Activated T-helper 17 cell treated with anti-CD3 and anti-CD28 coated beads, Interleukin-2, amount 50 U/mL, for 72 hours (primary cell): ENCODE measurements around the gene PSMD1. TPM values are rescaled to one million over a fixed set of nuclear protein-coding genes. Genes with fewer than 3 reads are reported as not detected.

Experiments
- ATAC-seq: fragments of 150-1000 bp; cut with Tn5 transposase; replicated peaks from 2 replicates; pipeline ENCODE4 v1.10.0; 2021; ENCODE audit warnings: mild to moderate bottlenecking, moderate library complexity
- H3K27ac Mint-ChIP-seq: one replicate; pipeline ENCODE4 v1.8.0; 2022; ENCODE audit warnings: mixed read lengths
- H3K27me3 Mint-ChIP-seq: one replicate; pipeline ENCODE4 v1.8.0; 2022; ENCODE audit warnings: mixed read lengths
- H3K36me3 Mint-ChIP-seq: one replicate; pipeline ENCODE4 v1.8.0; 2022; ENCODE audit warnings: low read depth, mild to moderate bottlenecking, mixed read lengths
- H3K4me1 Mint-ChIP-seq: one replicate; pipeline ENCODE4 v1.8.0; 2022; ENCODE audit warnings: mixed read lengths
- H3K4me3 Mint-ChIP-seq: one replicate; pipeline ENCODE4 v1.8.0; 2022; ENCODE audit warnings: mild to moderate bottlenecking, mixed read lengths
- H3K9me3 Mint-ChIP-seq: one replicate; pipeline ENCODE4 v1.8.0; 2022; ENCODE audit warnings: mixed read lengths
- total RNA-seq, 2 donors: library from RNA; stranded (reverse); gene quantifications; one replicate each; pipeline ENCODE4 v1.2.3, GENCODE V29; 2022

The PSMD1 gene
- total RNA-seq, 2 donors from 2014 or later, result 70.2 to 154 TPM

DNA sequence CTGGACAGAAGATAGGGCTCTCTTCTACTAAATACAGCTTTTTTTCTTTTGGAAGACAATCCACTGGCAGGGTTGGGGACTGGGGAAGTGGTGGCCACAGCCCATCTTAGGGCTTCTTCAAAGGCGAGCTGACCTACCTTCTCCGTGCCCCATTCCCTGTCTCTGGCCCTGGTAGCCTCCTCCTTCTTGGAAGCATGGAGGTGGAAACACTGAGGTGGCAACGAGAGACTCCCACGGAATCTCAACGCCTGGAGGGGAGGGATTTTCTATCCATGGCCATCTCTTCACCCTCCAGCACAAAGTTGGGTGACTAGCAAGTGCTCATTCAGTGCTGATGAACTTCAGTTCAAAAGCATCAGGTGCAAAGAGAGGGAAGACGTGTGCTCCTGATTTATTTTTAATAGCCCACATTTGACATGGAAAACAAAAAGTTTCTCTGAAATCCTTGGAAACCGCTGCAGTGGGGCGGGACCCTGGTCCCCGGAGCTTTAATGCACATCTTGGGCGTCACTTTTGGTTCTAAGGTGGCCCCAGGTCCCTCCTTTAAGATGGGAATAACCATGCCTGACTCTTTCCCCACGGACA, 141.1 kb downstream of the PSMD1 start:
- peaks cover 13% of the 10 kb centered on the region for H3K27me3 Mint-ChIP-seq
- ATAC-seq, result no peak
- no peak overlapping the region for H3K27ac Mint-ChIP-seq
- H3K4me1 Mint-ChIP-seq, result no peaks in the 10 kb centered on the region
- H3K36me3 Mint-ChIP-seq, result no peaks in the 10 kb centered on the region
- no peaks in the 10 kb centered on the region for H3K9me3 Mint-ChIP-seq
- H3K4me3 Mint-ChIP-seq, result peak overlapping the region; percentile 85

DNA sequence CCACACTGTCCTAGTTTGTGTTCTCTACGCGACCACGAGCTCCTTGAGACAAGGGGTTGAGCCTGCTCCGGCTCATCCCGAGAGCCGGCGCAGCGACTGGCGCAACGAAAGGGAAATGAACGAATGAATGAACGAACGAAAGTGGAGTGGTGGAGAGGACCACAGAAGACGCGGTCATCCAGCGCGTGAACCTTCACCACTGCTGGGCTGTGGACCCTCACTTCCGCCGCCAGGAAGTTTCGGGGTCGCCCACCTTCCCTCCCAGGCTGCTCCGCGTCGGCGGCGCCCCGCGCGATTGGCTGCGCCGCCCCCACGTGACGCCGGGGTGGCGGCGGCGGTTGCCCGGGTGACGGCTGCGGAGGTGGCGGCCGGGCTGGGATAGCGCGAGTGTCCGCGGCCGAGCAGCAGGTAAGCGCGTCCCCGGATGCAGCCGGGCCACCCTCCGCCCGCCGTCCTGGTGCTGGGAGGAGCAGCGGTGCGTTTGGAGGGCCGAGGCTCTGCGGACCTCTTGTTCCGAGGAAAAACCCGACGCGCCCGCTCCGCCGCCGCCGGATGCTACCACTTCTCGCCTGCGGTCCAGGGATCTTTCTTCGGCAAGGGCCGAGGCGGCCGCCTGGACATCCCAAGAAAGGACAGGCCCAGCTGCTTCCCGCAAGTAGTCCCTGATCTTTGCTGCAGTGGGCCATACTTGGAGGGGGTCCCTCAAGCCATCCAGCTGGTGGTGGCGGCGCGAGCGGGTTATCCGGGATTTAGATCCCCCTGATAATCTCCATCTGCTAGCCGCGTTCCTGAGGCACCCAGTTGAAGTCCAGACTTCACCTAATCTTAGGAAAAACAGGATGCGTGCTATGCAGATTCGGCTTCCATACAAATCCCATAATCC, 141.9 kb downstream of the PSMD1 start, which contains the start of gene ARMC9:
ARMC9 (plus strand) TSS at position 341 of the 883 bp plus-strand sequence. CDS start 7,608 bp downstream, outside the sequence.
- Mint-ChIP-seq H3K4me3 (peak within 1 kb of the TSS; percentile 85), H3K27me3 (peaks cover 13% of the 10 kb centered on the region), H3K36me3 (no peaks in the 10 kb centered on the region), H3K9me3 (no peaks in the 10 kb centered on the region), H3K4me1 (no peaks in the 10 kb centered on the region), H3K27ac (peak within 1 kb of the TSS; percentile 85)
- peak; percentile 96 for ATAC-seq

DNA sequence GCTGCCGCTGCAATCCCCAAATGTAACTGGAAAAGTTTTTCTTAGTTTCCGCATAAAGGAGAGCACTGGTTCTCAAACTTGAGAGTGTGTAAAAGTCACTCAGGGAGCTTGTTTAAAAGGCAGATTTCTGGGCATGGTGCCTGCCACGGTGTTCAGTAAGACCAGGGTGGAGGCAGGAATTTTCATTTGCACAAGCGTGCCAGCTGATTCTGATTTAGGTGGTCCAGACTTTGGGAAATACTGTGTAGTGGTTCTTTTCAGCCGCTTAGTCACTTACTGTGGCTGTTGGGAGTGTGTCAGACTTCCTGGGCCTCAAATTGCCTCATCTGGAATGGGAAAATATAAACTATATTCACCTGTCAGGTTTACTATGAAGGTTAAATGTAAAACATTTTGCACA, 142.6 kb downstream of the PSMD1 start:
- H3K9me3 Mint-ChIP-seq, result no peaks in the 10 kb centered on the region
- no peaks in the 10 kb centered on the region for H3K4me1 Mint-ChIP-seq
- H3K27me3 Mint-ChIP-seq, result peaks cover 13% of the 10 kb centered on the region
- H3K27ac Mint-ChIP-seq, result peak overlapping the region; percentile 85
- ATAC-seq, result no peak
- peak overlapping the region; percentile 85 for H3K4me3 Mint-ChIP-seq
- no peaks in the 10 kb centered on the region for H3K36me3 Mint-ChIP-seq

DNA sequence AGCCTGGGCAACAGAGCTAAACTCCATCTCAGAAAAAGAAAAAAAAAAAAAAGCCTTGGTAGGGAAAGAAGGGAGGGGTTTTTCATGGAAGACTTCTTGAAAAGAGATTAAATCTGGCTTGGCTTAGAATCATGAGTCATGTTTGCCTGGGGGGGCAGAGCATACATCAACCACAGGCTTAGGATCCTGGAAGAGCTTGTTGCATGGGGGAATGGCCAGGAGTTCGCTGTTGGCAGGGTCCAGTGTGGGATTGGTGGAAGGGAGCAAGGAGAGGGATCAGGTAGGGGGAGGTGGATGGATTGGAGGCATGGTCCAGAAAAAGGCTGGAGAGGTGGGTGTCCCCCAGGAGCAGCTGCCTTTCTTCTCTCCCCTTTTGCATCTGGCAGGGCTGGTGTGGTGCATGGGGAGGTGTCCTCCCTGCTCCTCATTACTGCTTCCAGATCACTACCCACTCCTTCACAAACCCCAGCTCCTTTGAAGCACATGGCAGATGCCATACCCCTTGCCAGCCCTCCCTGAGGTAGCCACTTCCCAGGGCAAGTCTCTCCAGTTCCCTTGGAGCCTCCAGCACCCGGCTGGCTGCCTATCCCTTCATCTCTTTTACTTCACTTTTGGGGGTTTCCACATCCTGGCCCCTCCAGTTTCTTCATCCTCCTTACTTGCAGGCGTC, 144.3 kb downstream of the PSMD1 start:
- H3K36me3 Mint-ChIP-seq, result no peaks in the 10 kb centered on the region

DNA sequence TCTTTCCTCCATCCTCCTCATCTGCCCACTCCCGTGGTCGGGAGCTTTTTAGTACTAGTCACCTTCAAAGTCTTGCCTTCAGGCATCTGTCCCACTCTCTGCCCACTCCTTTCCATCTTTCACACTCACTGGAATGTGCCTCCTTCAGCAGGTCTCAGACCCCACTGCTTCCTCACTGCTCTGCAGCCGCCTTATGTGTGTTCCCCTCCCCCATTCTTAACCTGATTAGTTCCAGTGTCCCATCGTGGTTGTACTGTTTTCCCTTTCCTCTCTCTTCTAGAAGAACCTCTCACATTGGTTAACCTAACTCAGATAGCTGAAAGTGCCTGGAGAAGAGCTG, 144.8 kb downstream of the PSMD1 start:
- H3K4me1 Mint-ChIP-seq, result no peaks in the 10 kb centered on the region
- no peak for ATAC-seq
- no peak overlapping the region for H3K4me3 Mint-ChIP-seq
- peaks cover 5% of the 10 kb centered on the region for H3K27me3 Mint-ChIP-seq
- no peaks in the 10 kb centered on the region for H3K9me3 Mint-ChIP-seq
- H3K27ac Mint-ChIP-seq, result no peak overlapping the region
- H3K36me3 Mint-ChIP-seq, result no peaks in the 10 kb centered on the region

More for the DNA sequence above, 144.3 kb downstream of the PSMD1 start:
- H3K27ac Mint-ChIP-seq, result no peak overlapping the region
- H3K9me3 Mint-ChIP-seq, result no peaks in the 10 kb centered on the region
- no peaks in the 10 kb centered on the region for H3K4me1 Mint-ChIP-seq
- H3K27me3 Mint-ChIP-seq, result peaks cover 9% of the 10 kb centered on the region
- no peak overlapping the region for H3K4me3 Mint-ChIP-seq
- no peak for ATAC-seq

DNA sequence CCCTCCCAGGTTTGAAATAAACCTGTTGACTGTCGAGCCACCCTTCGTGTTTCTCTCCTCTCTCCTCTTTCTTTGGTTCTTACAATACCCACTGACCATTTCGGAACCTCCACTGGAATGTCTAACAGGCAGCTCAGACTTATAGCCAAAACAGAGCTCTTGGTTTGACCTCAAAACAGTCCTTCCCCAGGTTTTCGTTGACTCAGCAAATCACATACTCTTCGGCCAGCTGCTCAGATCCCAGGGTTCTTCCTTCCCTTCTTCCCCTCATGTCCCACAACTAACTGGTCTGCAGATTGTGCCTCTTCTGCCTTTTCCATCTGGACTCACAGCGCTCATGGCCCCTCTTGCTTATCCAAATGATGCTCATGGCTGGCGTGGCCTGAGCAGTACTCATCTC, 146.4 kb downstream of the PSMD1 start:
- H3K27ac Mint-ChIP-seq, result no peak overlapping the region
- H3K9me3 Mint-ChIP-seq, result no peaks in the 10 kb centered on the region
- H3K36me3 Mint-ChIP-seq, result no peaks in the 10 kb centered on the region
- H3K4me3 Mint-ChIP-seq, result no peak overlapping the region
- ATAC-seq, result no peak
- no peaks in the 10 kb centered on the region for H3K4me1 Mint-ChIP-seq
- peaks cover 5% of the 10 kb centered on the region for H3K27me3 Mint-ChIP-seq

DNA sequence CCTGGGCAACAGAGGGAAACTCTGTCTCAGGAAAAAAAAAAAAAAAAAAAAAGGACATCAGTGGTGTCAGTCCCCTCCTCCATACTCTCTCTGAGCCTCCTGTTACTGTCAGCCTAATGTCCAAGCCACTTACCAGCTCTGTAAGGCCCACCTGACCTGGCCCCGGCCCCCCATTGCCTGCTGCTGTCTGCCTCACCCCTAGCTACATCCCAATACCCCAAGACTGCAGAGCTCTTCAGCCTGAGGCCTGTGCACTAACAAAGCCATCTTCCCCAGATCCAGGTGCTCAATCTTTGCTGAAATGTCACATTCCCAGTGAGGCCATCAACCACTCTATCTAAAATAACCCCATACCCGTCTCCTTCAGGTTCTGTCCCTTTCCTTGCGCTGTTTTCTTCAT, 147.5 kb downstream of the PSMD1 start:
- Mint-ChIP-seq H3K4me1 (no peaks in the 10 kb centered on the region), H3K9me3 (no peaks in the 10 kb centered on the region), H3K27ac (no peak overlapping the region), H3K4me3 (no peak overlapping the region), H3K36me3 (no peaks in the 10 kb centered on the region), H3K27me3 (peaks cover 5% of the 10 kb centered on the region)
- no peak for ATAC-seq

DNA sequence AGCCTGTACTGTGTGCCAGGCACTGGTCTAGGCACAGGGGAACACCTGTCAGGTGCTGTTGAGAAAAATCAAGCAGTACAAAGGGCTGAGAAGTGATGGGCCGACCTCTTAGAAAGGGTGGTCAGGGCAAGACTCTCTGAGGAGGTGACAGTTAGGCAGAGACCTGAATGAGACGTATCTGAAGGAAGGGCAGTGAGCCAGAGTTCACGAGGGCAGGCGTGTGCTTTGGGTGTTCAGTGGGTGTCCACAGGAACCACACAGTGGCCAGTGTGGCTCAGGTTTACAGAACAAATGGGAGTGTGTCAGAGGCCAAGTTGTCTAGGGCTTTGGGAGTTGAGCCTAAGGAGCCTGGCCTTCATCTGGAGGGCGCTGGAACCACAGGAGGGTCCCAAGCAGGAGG, 147.9 kb downstream of the PSMD1 start:
- H3K36me3 Mint-ChIP-seq, result no peaks in the 10 kb centered on the region
- H3K4me3 Mint-ChIP-seq, result no peak overlapping the region
- no peaks in the 10 kb centered on the region for H3K4me1 Mint-ChIP-seq
- H3K27me3 Mint-ChIP-seq, result peaks cover 5% of the 10 kb centered on the region
- ATAC-seq, result no peak
- no peaks in the 10 kb centered on the region for H3K9me3 Mint-ChIP-seq
- H3K27ac Mint-ChIP-seq, result no peak overlapping the region

DNA sequence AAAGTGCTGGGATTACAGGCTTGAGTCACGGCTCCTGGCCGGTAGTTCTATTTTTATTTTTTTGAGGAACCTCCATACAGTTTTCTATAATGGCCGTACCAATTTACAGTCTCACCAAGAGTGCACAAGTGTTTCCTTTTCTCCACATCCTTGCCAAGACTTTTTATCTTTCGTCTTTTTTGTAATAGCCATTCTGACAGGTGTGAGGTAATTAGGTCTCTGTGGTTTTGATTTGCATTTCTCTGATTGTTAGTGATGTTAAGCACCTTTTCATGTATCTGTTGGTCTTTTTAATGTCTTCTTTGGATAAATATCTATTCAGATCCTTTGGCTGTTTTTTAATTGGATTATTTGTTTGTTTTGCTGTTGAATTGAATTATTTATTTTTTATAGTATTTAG, 151.1 kb downstream of the PSMD1 start:
- Mint-ChIP-seq H3K36me3 (no peaks in the 10 kb centered on the region), H3K27me3 (no peaks in the 10 kb centered on the region)

DNA sequence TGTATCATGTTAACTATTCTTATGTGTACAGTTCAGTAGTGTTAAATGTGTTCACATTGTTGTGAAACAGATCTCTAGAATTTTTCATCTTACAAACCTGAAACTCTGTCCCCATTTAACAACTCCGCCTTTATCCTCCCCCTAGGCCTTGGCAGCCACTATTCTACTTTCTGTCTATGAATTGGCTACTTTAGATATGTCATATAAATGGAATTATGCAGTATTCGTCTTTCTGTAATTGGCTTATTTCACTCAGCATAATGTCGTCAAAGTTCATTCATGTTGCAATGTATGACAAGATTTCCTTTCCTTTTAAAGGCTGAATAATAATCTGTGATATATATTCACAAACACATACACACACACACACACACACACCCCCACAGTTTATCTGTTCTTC, 154.1 kb downstream of the PSMD1 start:
- no peak overlapping the region for H3K4me3 Mint-ChIP-seq
- no peaks in the 10 kb centered on the region for H3K4me1 Mint-ChIP-seq
- no peak overlapping the region for H3K27ac Mint-ChIP-seq
- no peak for ATAC-seq
- no peaks in the 10 kb centered on the region for H3K9me3 Mint-ChIP-seq
- no peaks in the 10 kb centered on the region for H3K36me3 Mint-ChIP-seq
- no peaks in the 10 kb centered on the region for H3K27me3 Mint-ChIP-seq

More for the DNA sequence above, 151.1 kb downstream of the PSMD1 start:
- no peak overlapping the region for H3K4me3 Mint-ChIP-seq
- no peak overlapping the region for H3K27ac Mint-ChIP-seq
- no peaks in the 10 kb centered on the region for H3K9me3 Mint-ChIP-seq
- H3K4me1 Mint-ChIP-seq, result no peaks in the 10 kb centered on the region
- no peak for ATAC-seq

DNA sequence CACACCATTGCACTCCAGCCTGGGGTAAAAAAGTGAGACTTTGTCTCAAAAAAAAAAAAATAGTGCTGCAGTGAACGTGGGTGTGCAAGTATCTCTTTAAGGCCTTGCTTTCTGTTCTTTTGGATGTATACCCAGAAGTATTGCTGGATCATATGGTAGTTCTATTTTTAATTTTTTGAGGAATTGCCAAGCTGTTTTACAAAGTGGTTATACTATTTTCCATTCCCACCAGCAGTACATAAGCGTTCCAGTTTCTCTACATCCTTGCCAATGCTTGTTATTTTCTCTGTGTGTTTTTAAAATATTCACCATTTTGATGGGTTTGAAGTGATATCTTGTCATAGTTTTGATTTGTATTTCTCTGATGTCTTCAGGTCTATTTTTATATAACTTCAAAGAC, 154.8 kb downstream of the PSMD1 start:
- ATAC-seq, result no peak
- no peak overlapping the region for H3K4me3 Mint-ChIP-seq
- H3K9me3 Mint-ChIP-seq, result no peaks in the 10 kb centered on the region
- no peaks in the 10 kb centered on the region for H3K4me1 Mint-ChIP-seq
- H3K27me3 Mint-ChIP-seq, result no peaks in the 10 kb centered on the region
- no peak overlapping the region for H3K27ac Mint-ChIP-seq
- H3K36me3 Mint-ChIP-seq, result no peaks in the 10 kb centered on the region

DNA sequence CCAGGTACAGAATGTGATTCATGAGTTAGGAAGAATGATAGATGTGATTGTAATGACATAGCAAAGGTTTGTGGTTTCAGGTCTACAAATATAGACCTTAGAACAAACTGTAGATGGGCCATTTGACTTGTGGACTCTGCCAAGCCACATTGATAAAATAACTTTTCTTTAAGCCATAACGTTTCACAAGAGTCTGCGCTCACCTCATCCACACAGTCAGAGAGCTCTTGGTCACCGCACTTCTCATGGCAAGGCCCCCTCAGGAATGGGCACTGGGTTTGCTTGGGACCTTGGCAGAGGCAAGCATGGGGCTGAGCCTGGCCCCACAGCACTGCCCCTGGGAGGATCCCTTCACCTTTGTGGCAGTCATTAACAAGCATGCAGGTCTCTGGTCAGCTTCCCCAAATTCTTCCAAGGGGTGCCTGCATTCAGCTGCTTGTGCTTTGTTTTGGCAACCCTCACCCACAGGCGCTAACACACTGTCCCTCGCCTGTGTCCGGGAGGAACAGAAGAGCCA, 155.7 kb downstream of the PSMD1 start:
- no peak overlapping the region for H3K27ac Mint-ChIP-seq
- no peaks in the 10 kb centered on the region for H3K27me3 Mint-ChIP-seq
- H3K4me1 Mint-ChIP-seq, result no peaks in the 10 kb centered on the region
- no peaks in the 10 kb centered on the region for H3K9me3 Mint-ChIP-seq
- no peaks in the 10 kb centered on the region for H3K36me3 Mint-ChIP-seq
- no peak overlapping the region for H3K4me3 Mint-ChIP-seq
- no peak for ATAC-seq

DNA sequence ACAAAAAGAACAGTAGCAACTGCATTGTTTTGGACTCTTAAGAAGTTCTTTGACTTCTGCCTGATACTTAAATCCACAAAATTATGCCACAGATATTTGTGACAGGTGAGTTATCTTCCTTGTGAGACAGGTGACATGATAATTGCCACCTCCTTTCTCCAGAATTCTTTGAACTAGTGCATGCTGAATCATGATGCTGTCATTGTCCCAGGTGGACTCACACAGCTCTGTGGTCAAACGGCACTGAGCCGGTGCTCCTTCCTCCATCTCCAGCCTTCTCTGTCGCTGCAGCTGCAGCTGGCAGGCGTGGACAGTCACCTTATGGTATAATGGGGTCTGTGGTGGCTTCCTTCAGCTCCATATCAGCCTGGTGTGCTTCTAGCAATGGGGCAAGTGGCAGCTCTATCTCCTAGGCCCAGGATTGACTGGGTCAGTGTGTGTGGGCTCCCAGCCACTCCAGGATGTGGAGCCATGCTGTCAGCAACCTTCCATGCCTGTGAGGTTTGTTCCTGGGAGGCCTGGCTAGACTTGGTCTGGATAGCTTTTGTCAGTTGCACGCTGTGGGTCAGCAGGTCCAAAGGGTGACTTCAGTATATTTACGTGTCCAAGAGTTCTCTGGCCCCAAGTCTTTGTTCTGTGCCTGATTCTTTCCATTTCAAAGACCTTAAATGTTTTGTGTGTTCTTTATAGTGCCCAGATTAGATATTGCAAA, 157.4 kb downstream of the PSMD1 start:
- no peak for ATAC-seq
- Mint-ChIP-seq H3K36me3 (no peaks in the 10 kb centered on the region), H3K27me3 (no peaks in the 10 kb centered on the region), H3K4me1 (no peaks in the 10 kb centered on the region), H3K4me3 (no peak overlapping the region), H3K9me3 (no peaks in the 10 kb centered on the region), H3K27ac (no peak overlapping the region)

DNA sequence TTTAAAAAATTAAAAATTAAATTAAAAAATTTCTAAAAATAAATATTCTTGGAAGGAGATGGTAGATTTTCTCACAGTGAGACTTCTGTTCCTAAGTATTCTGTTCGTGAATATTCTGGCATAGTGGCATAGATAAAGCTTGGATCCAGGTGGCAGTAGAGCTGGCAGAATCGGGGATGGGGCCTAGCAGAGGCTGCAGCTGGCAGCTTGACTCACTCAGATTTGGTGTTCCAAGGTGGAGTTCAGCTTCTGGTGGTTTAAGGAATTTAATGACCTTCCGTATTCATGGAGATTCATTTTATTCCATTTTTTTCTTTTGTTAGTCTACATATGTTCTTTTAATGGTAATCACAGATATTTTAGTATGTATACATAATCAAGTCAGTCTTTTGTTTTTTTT, 161.7 kb downstream of the PSMD1 start:
- Mint-ChIP-seq H3K27me3 (no peaks in the 10 kb centered on the region), H3K4me3 (no peak overlapping the region), H3K9me3 (no peaks in the 10 kb centered on the region), H3K36me3 (no peaks in the 10 kb centered on the region), H3K27ac (no peak overlapping the region), H3K4me1 (no peaks in the 10 kb centered on the region)
- ATAC-seq, result no peak
